ENCODE measurements around the gene MEGF6.

MEGF6 gene

DNA sequence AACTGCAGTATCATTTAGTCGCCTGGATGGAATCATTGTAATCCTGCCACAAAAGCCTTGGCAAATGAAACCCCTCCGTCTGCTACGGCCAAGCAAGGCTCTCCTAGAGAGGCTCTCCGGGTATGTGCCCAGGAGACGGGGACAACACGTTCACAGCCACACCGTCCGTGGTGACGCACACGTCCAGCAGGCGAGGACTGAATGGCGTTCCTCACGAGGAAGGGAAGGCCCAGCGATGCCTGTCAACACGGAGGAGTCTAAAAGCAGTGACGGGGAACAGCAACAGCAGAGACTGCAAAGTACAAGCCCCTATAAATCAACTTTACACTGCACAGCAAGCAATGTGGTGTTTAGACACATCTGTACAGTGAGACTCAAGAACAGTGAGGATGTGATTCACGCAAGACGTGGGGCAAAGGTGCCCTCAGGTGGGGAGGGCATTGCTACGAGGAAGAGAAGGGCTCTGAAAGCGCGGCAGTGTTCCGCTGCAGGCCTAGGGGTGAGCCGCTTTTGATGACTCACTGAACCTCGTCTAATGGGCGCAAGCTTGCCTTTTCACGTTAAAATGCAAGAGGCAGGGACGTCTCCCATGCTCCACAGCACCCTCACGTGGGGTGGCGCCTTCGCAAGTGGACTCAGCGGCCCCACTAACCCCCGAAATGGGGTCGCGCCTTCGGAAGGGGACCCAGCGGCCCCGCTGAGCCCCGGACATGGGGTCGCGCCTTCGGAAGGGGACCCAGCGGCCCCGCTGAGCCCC is 31.8 kb upstream of the MEGF6 start:
- DNase-seq, result no peak

DNA sequence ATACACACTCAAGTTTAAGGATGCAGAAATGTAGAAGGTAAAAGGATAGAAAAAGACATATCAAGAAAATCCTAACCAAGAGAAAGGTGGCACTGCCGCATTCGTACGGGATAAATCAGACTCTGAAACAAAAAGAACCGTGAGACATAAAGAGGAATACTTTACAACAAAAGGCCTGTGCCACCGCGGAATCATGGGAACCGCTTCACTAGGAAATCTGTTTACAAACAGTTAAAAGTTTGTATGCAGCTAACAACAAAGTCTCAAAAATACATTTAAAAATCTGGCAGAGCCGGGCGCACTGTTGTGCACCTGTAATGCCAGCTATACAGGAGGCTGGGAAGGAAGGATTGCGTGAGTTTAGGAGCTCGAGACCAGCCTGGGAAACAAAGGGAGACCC is 30.5 kb upstream of the MEGF6 start:
- no peak for DNase-seq

- DNase-seq, result no peak
Observed at GRCh38 chr1:3641046-3641760, 29.9 kb upstream of the MEGF6 start.

DNA sequence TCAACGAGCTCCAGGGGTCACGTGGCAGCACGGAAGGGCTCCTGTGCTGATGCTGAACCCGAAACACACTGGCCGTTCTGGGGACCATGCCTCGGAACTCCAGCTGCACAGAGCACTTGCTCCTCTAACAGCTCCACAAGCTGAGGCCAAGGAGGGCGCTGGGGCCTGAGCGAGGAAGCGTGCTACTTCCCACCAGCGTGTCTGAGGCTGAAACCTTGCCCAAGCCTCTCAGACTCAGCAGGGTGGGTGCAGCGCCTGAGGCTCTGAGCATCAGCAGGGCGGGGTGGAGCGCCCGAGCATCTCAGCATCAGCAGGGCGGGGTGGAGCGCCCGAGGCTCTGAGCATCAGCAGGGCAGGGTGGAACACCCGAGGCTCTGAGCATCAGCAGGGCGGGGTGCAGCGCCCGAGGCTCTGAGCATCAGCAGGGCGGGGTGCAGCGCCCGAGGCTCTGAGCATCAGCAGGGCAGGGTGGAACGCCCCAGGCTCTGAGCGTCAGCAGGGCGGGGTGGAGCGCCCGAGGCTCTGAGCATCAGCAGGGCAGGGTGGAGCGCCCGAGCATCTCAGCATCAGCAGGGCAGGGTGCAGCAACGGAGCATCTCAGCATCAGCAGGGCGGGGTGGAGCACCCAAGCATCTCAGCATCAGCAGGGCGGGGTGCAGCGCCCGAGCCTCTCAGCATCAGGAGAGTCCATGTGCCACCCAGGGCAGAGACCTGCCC is 29.0 kb upstream of the MEGF6 start:
- DNase-seq, result no peak

DNA sequence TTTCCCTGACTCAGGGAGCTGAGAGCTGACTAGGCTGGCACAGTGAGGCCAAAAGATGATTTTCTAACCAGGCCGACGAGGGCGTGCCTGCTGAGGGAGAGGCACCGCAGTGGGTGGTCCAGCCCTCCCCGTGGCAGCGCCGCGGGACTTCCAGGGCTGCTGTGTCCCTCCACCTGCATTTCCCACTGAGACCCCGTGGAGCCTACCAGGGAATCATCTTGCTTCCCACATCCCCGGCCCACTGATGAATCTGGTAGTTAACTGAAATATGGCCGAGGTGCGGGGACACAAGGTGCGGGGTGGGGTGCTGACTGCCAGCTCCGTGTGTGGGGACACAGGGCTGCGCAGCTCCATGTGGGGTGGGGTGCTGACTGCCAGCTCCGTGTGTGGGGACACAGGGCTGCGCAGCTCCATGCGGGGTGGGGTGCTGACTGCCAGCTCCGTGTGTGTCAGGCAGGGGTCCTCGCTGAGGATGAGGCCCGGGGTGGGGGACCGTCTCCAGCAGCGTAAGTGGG is 28.1 kb upstream of the MEGF6 start:
- DNase-seq, result no peak

DNA sequence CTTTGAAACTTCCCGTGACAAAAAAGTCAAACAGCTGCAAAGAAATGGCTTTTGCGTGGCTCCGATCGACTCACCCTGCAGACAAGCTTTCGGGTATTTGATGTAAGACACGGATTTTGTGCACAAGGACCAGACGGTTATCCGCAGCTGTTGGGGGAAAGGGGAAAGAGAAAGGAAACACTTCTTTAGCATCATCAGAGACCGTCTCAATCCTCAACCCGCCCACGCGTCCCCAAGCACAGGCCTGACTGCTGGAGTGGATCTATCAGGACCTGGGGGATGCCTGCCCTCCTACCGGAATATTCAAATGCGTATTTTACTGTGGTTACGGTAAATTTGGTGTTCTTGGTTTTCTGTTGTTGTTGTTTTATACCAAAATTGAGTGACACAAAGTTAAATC is 27.4 kb upstream of the MEGF6 start:
- no peak for DNase-seq

- DNase-seq, result no peak
Observed at GRCh38 chr1:3638027-3638426, 26.7 kb upstream of the MEGF6 start.

- DNase-seq, result no peak
Observed at GRCh38 chr1:3636531-3636930, 25.2 kb upstream of the MEGF6 start.

DNA sequence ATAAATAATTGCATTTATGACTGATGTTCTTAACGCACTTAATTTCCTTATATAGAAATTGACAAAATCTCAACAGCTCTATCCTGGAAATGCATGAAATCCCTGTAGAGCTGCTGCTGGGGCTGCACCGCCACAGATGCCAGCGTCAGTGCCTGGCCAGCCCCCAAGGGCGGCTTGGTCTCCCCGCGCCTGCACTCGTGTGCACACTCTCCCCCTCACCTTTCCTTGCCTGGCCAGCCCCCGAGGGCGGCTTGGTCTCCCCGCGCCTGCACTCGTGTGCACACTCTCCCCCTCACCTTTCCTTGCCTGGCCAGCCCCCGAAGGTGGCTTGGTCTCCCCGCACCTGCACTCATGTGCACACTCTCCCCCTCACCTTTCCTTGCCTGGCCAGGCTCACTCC is 24.8 kb upstream of the MEGF6 start:
- no peak for DNase-seq

GRCh38 chr1:3634059-3634800 is 22.9 kb upstream of the MEGF6 start:
- DNase-seq, result no peak

- no peak for DNase-seq
Observed at GRCh38 chr1:3633344-3634058, 22.2 kb upstream of the MEGF6 start.

- DNase-seq, result no peak
Observed at GRCh38 chr1:3632716-3633343, 21.5 kb upstream of the MEGF6 start.

- no peak for DNase-seq
Observed at GRCh38 chr1:3632298-3632697, 21.0 kb upstream of the MEGF6 start.

- no peak for DNase-seq
Observed at GRCh38 chr1:3631320-3632260, 20.3 kb upstream of the MEGF6 start.

- no peak for DNase-seq
Observed at GRCh38 chr1:3630914-3631313, 19.6 kb upstream of the MEGF6 start.

DNA sequence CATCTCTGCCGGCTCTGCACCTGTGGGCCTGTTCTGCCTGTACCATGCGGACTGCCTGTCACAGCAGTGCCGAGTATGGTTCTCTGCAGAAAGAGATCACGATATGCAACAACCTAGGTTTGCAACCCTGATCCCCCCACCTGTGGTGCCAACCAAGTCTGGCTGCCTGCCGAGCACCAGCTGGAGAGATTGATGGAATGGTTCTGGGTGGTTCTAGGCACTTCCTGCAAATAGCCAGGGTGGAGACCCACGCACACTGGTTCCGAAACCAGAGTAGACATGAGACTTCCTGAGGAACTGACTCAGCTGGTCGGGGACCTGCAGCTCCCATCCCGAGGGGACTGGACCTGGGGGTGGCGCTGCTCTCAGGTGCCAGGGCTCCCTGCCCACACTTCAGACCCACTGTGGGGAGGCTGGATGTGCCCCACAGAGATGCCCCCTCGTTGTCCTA is 18.9 kb upstream of the MEGF6 start:
- DNase-seq, result no peak

GRCh38 chr1:3629561-3630160 is 18.4 kb upstream of the MEGF6 start:
- DNase-seq, result no peak

- no peak for DNase-seq
Observed at GRCh38 chr1:3628445-3628844, 17.1 kb upstream of the MEGF6 start.

DNA sequence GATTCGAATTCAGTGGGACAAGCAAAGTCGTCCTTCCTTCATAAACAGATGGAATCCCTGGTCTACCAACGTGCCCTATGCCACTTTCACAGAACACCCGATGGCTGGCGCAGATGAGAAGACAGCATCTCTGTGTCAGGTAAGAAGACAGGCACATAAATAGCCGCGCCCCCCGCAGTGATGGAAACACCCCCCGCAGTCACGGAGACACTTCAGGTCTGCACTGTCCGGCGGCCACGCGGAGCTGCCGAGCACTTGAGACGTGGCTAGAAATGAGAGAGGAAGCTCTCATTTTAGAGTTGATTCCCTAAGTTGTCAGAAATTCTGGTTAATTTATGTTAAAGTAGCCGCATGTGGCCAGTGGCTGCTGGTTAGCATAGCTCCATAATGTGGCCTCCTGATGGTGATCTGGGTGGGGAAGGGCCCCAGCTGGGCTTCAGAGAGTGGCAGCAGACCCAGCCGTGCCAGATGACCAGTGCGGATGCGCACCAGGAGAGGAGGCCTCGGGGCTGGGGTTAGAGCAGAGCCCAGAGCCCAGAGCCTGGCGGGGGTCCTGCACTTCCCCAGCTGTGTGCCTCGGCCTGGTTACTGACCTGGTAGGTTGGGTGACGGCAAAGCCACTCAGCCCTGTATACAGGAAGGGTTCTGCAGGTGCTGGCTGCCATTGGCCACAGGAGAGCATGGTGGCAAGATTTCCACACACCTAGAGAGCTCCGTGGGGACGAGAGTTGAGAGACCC is 16.4 kb upstream of the MEGF6 start:
- no peak for DNase-seq

Data from stimulated activated CD4-positive, alpha-beta T cell treated with anti-CD3 and anti-CD28 coated beads, Interleukin-1b, Interleukin-23, amount 100 ng/mL, for 48 hours (primary cell).